Mononuclear cell (primary cell): ENCODE measurements around the gene ZNF705A. TPM values are rescaled to one million over a fixed set of nuclear protein-coding genes. Genes with fewer than 3 reads are reported as not detected.
"Not testable (repeated sequence)": the region's sequence is repeated elsewhere in the genome, so short reads cannot be mapped to it uniquely, and the experiment has no call there.

ENCODE experiments used
- H3K27me3 ChIP-seq: 2 replicates; pipeline ENCODE4 v1.6.0; 2011; ENCODE audit warnings: low read length, control low read depth; ENCODE audit not compliant: insufficient read depth
- H3K4me1 ChIP-seq: 2 replicates; pipeline ENCODE4 v1.5.1; 2011; ENCODE audit warnings: mild to moderate bottlenecking, low read length, control low read depth; ENCODE audit not compliant: insufficient read depth
- H3K4me3 ChIP-seq: 2 replicates; pipeline ENCODE4 v1.5.1; 2011; ENCODE audit warnings: mild to moderate bottlenecking, low read length, moderate library complexity
- H3K9me3 ChIP-seq: 2 replicates; pipeline ENCODE4 v1.5.1; 2011; ENCODE audit warnings: low read depth, mild to moderate bottlenecking, control low read depth, low read length
- total RNA-seq: library from RNA; depleted of rRNA; stranded (reverse); fragments of >200 nt; gene quantifications from one replicate; pipeline ENCODE4 v1.2.3, GENCODE V29; 2012

Gene ZNF705A
- total RNA-seq, 1 donor, result 0.10 TPM

GRCh38 chr12:8226992-8227731 is 70.3 kb downstream of the ZNF705A start, which contains the start of gene FAM90A1:
TSS of gene FAM90A1 (minus strand) at chr12:8227618. CDS start at chr12:8224832, 2,786 bp downstream.
- H3K9me3 ChIP-seq, H3K4me1 ChIP-seq, H3K27me3 ChIP-seq, H3K4me3 ChIP-seq: not testable (repeated sequence)

- H3K4me1 ChIP-seq, H3K27me3 ChIP-seq, H3K4me3 ChIP-seq, H3K9me3 ChIP-seq: not testable (repeated sequence)
These were observed 70.9 kb downstream of the ZNF705A start for GRCh38 chr12:8227732-8228077.

GRCh38 chr12:8228607-8229006 is 71.8 kb downstream of the ZNF705A start:
- H3K4me1 ChIP-seq, H3K27me3 ChIP-seq, H3K4me3 ChIP-seq, H3K9me3 ChIP-seq: not testable (repeated sequence)

GRCh38 chr12:8229486-8229885 is 72.7 kb downstream of the ZNF705A start:
- not testable (repeated sequence) for H3K27me3 ChIP-seq, H3K4me3 ChIP-seq, H3K9me3 ChIP-seq, H3K4me1 ChIP-seq

Other genes with a start within 250 kb of the ZNF705A start
- gene SLC2A3, start 220.8 kb upstream of the ZNF705A start, total RNA-seq, result 888 TPM
- gene FOXJ2, start 124.3 kb upstream of the ZNF705A start, total RNA-seq, result 19.4 TPM
- 10.3 TPM for gene C3AR1, start 90.7 kb upstream of the ZNF705A start, total RNA-seq
- 106 TPM for gene NECAP1, start 74.7 kb upstream of the ZNF705A start, total RNA-seq
- 31.3 TPM for gene CLEC4A, start 33.4 kb upstream of the ZNF705A start, total RNA-seq
- gene FAM90A1, start 70.6 kb downstream of the ZNF705A start, total RNA-seq, result not detected